Measurements from ENCODE around the gene KRI1. TPM values are rescaled to one million over a fixed set of nuclear protein-coding genes. Genes with fewer than 3 reads are reported as not detected.
"Not testable (repeated sequence)": the region's sequence is repeated elsewhere in the genome, so short reads cannot be mapped to it uniquely, and the experiment has no call there.

KRI1 gene
- total and polyA plus RNA-seq, 9 donors: 12.3 to 28.9 (median 23.6) TPM

- H3K27me3 ChIP-seq: no peaks in the 10 kb centered on the region
- DNase-seq: peak; percentile 53 to 76 (median 56)
Observed at GRCh38 chr19:10544242-10544752, 21.5 kb downstream of the KRI1 start.

DNA sequence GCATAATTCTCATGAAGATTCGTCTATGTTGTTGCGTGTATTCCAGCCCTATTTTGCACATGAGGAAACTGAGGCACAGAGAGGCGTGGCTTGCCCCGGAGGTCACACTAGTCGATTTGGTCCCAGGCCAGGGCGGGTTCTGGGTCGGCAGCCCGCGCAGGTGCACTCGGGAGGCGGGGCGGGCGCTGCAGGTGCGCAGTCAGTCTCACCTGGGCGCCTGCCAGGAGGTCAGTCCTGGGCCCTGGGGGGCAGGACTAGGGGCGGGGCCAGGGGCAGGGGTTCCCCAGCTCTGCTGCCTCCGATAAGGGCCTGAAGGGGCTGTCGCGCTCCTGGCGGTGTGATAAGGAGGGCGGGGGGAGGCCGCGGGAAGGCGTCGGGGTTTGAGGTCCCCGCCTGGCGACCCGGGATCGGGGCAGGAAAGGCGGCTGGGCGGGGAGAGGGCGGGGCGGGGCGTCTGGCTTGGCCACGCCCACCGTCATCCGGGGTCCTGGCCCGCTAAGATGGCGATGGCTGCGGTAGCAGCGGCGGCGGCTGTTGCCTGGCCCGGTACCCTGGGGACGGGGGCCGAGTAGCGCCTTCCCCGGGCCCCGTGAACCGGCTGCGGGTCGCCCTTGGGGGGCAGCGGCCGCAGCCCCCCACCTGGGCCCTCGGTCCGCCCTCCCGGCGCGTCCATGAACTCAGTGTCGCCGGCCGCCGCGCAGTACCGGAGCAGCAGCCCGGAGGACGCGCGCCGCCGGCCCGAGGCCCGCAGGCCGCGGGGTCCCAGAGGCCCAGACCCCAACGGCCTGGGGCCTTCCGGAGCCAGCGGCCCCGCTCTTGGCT, 22.2 kb downstream of the KRI1 start, which contains the start of gene ATG4D:
Gene ATG4D (plus strand): TSS at position 485 of the 822 bp plus-strand sequence. CDS start 187 bp downstream, at position 672.
- intact Hi-C loops (cut with DNase I): no loop called here
- Histone ChIP-seq H3K36me3 (no peaks in the 10 kb centered on the region), H3K4me3 (peak within 1 kb of the TSS; percentile 99), H3K4me1 (ENCODE audit: insufficient read depth) (peaks cover 2% of the 10 kb centered on the region), H3K9me3 (no peaks in the 10 kb centered on the region), H3K27me3 (no peaks in the 10 kb centered on the region), H3K27ac (peak within 1 kb of the TSS; percentile 84 to 95)
- peak; percentile 75 to 89 (median 81) for DNase-seq
- TF ChIP-seq, protein P1, sequence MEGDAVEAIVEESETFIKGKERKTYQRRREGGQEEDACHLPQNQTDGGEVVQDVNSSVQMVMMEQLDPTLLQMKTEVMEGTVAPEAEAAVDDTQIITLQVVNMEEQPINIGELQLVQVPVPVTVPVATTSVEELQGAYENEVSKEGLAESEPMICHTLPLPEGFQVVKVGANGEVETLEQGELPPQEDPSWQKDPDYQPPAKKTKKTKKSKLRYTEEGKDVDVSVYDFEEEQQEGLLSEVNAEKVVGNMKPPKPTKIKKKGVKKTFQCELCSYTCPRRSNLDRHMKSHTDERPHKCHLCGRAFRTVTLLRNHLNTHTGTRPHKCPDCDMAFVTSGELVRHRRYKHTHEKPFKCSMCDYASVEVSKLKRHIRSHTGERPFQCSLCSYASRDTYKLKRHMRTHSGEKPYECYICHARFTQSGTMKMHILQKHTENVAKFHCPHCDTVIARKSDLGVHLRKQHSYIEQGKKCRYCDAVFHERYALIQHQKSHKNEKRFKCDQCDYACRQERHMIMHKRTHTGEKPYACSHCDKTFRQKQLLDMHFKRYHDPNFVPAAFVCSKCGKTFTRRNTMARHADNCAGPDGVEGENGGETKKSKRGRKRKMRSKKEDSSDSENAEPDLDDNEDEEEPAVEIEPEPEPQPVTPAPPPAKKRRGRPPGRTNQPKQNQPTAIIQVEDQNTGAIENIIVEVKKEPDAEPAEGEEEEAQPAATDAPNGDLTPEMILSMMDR (IDR thresholded peaks at IDR 0.05): no peak
- TF ChIP-seq POLR2A (IDR thresholded peaks at IDR 0.05): peak; percentile 65
- 0 to 1% (median 1%) methylated on average over 43 to 79 of the region's 79 CpGs for WGBS, 3 donors

More at GRCh38 chr19:10544242-10544752, 21.5 kb downstream of the KRI1 start:
- H3K9me3 ChIP-seq: no peaks in the 10 kb centered on the region
- TF ChIP-seq, protein P1 (IDR thresholded peaks at IDR 0.05): no peak
- TF ChIP-seq EP300 (IDR thresholded peaks at IDR 0.05): no peak
- TF ChIP-seq POLR2A (IDR thresholded peaks at IDR 0.05): no peak
- H3K27ac ChIP-seq: peak overlapping the region; percentile 84 to 95
- no peaks in the 10 kb centered on the region for H3K36me3 ChIP-seq
- WGBS, 3 donors: 9 to 15% (median 14%) methylated on average over 22 of the region's 22 CpGs
- H3K4me3 ChIP-seq: peak overlapping the region; percentile 99
- intact Hi-C loops (cut with DNase I): no loop called here
- peaks cover 2% of the 10 kb centered on the region for H3K4me1 ChIP-seq (ENCODE audit: insufficient read depth)

DNA sequence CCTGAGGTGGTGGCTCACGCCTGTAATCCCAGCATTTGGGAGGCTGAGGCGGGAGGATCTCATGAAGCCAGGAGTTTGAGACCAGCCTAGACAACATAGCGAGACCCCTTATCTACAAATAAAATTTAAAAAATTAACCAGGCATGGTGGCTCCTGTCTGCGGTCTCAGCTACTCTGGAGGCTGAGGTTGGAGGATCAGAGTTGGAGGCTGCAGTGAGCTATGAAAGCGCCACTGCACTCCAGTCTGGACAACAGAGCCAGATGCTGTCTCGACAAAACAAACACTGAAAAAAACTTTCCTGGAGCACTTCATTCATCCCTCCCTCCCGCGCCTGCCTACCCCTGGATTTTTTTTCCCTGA, 22.8 kb downstream of the KRI1 start:
- no peaks in the 10 kb centered on the region for H3K36me3 ChIP-seq
- no peak for DNase-seq
- TF ChIP-seq, protein P1 (IDR thresholded peaks at IDR 0.05): no peak
- TF ChIP-seq EP300 (IDR thresholded peaks at IDR 0.05): no peak
- no peak for TF ChIP-seq POLR2A (IDR thresholded peaks at IDR 0.05)
- H3K27ac ChIP-seq: peak overlapping the region in 1 of 2 donors; percentile 95
- peaks cover 2% of the 10 kb centered on the region for H3K4me1 ChIP-seq (ENCODE audit: insufficient read depth)
- H3K9me3 ChIP-seq: no peaks in the 10 kb centered on the region
- H3K27me3 ChIP-seq: no peaks in the 10 kb centered on the region
- intact Hi-C loops (cut with DNase I): no loop called here
- 39 to 49% (median 44%) methylated on average over 8 of the region's 8 CpGs for WGBS, 3 donors
- H3K4me3 ChIP-seq: no peak overlapping the region

GRCh38 chr19:10539016-10539415, 26.8 kb downstream of the KRI1 start:
- H3K9me3 ChIP-seq; H3K4me1 ChIP-seq (ENCODE audit: insufficient read depth); DNase-seq; H3K36me3 ChIP-seq; H3K27me3 ChIP-seq; H3K4me3 ChIP-seq; H3K27ac ChIP-seq; intact Hi-C loops (cut with DNase I): not testable (repeated sequence)
- 67 to 70% (median 70%) methylated on average over 9 of the region's 9 CpGs for WGBS, 3 donors

Measured in ovary (tissue), 9 donors.